GM13977 (cell line): ENCODE measurements around the gene EXOC4.

Source experiments
- DNase-seq: peaks from one replicate; pipeline ENCODE4 v3.0.0; 2012; ENCODE audit warnings: low spot score
- in situ Hi-C: fragments of 300-500 bp; cut with MboI; formaldehyde crosslinking; loops from one replicate; pipeline ENCODE4 v1.12.0; 2022; ENCODE audit warnings: low sequenced_read_pairs, low pct_unique_long_range_greater_than_20kb, mixed read lengths, inconsistent platforms; ENCODE audit not compliant: unreplicated experiment
- TF ChIP-seq, protein P1 (sequence below): IDR thresholded peaks from 2 replicates; pipeline ENCODE4 v1.5.1; 2012; ENCODE audit warnings: mild to moderate bottlenecking, control low read depth; ENCODE audit not compliant: insufficient read depth; ENCODE audit errors: extremely low read depth, missing control alignments

EXOC4 gene

GRCh38 chr7:133830081-133830480, 577.2 kb downstream of the EXOC4 start:
- TF ChIP-seq, protein P1, sequence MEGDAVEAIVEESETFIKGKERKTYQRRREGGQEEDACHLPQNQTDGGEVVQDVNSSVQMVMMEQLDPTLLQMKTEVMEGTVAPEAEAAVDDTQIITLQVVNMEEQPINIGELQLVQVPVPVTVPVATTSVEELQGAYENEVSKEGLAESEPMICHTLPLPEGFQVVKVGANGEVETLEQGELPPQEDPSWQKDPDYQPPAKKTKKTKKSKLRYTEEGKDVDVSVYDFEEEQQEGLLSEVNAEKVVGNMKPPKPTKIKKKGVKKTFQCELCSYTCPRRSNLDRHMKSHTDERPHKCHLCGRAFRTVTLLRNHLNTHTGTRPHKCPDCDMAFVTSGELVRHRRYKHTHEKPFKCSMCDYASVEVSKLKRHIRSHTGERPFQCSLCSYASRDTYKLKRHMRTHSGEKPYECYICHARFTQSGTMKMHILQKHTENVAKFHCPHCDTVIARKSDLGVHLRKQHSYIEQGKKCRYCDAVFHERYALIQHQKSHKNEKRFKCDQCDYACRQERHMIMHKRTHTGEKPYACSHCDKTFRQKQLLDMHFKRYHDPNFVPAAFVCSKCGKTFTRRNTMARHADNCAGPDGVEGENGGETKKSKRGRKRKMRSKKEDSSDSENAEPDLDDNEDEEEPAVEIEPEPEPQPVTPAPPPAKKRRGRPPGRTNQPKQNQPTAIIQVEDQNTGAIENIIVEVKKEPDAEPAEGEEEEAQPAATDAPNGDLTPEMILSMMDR: no peak
- in situ Hi-C loops: no loop called here
- no peak for DNase-seq

- DNase-seq: no peak
- TF ChIP-seq, protein P1: no peak
- in situ Hi-C loops: no loop called here
Measured at GRCh38 chr7:133836666-133837065, 583.8 kb downstream of the EXOC4 start.

DNA sequence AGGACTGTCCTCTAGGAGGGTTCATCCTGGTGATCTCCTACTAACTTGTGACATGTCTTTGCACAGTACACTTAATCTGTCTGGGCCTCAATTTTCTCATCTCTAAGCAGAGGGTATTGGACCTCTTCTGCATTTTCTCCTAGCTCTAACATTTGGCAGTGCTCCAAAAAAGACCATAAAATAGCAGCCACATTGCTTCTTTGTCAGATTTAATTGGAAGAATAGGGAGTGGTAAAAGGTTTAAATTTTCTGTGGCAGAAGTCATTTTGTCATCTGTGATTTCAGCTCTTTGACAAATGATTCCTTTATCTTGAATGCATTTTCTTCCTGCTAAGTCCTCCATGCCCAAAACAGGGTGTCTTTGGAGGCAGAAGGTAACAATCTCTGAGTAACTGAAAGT, 584.3 kb downstream of the EXOC4 start:
- in situ Hi-C loops: no loop called here
- TF ChIP-seq, protein P1: no peak
- DNase-seq: no peak

DNA sequence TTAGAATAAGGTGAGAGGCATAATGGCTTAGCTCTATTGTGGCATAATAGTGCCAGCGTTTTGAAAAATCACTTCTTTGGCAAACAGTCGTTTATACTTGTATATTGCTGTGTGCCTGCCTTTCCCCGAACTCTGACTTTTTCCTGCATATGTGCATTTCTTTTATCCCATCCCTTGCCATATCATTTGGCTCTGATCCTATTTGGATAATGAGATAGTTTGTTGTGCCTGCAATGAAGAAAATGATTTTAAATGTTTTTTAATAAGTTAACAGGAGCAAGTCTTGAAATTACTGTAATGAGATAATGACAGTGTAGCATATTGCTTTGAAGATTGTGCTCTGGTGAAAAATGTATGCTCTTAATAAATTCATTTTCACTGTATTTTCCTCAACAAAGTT, 586.2 kb downstream of the EXOC4 start:
- in situ Hi-C loops: no loop called here
- TF ChIP-seq, protein P1: no peak
- no peak for DNase-seq

- TF ChIP-seq, protein P1: no peak
- in situ Hi-C loops: no loop called here
- DNase-seq: no peak
Measured at GRCh38 chr7:133843341-133843740, 590.5 kb downstream of the EXOC4 start.

DNA sequence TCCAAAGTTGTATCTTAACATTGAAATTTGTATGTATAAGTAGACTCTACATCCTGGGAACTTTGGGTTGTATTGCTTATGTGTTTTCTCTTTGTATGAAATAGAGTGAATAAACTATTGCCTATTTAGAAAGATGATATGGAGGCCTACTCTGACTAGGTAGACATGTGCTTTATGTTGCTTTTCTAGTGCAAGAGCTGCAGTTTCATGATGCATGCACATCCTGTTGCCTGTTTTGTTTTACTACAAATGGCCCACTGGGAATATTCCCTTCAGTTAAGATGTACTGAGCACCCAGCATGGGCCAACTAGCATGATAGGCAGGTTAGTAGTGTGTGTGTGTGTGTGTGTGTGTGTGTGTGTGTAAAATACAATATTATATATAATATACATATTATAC, 592.1 kb downstream of the EXOC4 start:
- no peak for DNase-seq
- in situ Hi-C loops: no loop called here
- TF ChIP-seq, protein P1: no peak
